ENCODE results near the gene SSH3.
A peak's percentile ranks its signal among the peaks of the same experiment; 100 is the strongest.

The SSH3 gene

GRCh38 chr11:67355794-67356386, 52.6 kb downstream of the SSH3 start:
- Histone ChIP-seq H2AFZ (ENCODE audit: low read depth, low read length, severe bottlenecking) (no peak overlapping the region), H3K9me2 (replicated peaks; ENCODE audit: insufficient read depth, low read length) (no peaks in the 10 kb centered on the region), H3K27ac (ENCODE audit: low read depth, low read length) (peak overlapping the region; percentile 96), H4K20me1 (ENCODE audit: low read depth, low read length) (no peaks in the 10 kb centered on the region), H3K4me3 (ENCODE audit: insufficient read depth, low read length, poor library complexity, severe bottlenecking) (peak overlapping the region; percentile 45), H3K36me3 (ENCODE audit: low read length) (no peaks in the 10 kb centered on the region), H3K4me2 (ENCODE audit: low read depth, low read length, poor library complexity, severe bottlenecking) (peak overlapping the region; percentile 64), H3K9ac (ENCODE audit: low read length) (peak overlapping the region; percentile 64), H3K27me3 (ENCODE audit: low read length) (no peaks in the 10 kb centered on the region), H3K9me3 (ENCODE audit: insufficient read depth, low read length) (no peaks in the 10 kb centered on the region), H3K79me2 (ENCODE audit: insufficient read depth, low read length) (no peaks in the 10 kb centered on the region), H3F3A (ENCODE audit: insufficient read depth) (peaks cover 24% of the 10 kb centered on the region)
- TF ChIP-seq CTCF (IDR thresholded peaks at IDR 0.05; ENCODE audit: insufficient read depth, low read length, poor library complexity, severe bottlenecking): no peak
- TF ChIP-seq EZH2phosphoT487 (conservative IDR thresholded peaks at IDR 0.05; ENCODE audit: low read length): no peak

DNA sequence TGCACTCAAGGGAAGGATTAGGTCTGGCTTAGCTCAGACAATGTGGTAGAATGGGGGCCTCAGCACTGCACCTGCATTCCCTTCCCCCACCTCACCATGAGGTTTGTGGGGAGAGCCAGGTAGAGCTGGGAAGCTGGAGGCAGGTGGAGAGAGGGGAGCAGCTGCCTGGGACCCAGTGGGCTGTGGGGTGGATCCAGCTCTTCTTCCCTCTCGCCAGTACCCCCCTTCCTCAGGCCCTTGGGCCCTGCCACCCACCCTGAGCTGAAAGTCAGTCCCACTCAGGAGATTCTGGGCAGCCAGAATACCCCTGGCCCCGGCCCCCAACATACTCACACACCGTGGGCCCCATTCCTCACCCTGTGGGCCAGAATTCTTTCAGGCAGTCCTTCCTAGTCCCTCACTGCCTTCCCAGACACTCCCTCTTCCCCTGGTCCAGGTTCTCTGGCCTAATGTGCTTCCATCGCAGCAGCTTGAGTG, 53.1 kb downstream of the SSH3 start:
- TF ChIP-seq CTCF (IDR thresholded peaks at IDR 0.05; ENCODE audit: insufficient read depth, low read length, poor library complexity, severe bottlenecking): no peak
- TF ChIP-seq EZH2phosphoT487 (conservative IDR thresholded peaks at IDR 0.05; ENCODE audit: low read length): no peak
- H3K27ac ChIP-seq (ENCODE audit: low read depth, low read length): peak overlapping the region; percentile 96
- H3K9me3 ChIP-seq (ENCODE audit: insufficient read depth, low read length): no peaks in the 10 kb centered on the region
- H3F3A ChIP-seq (ENCODE audit: insufficient read depth): peaks cover 24% of the 10 kb centered on the region
- H3K36me3 ChIP-seq (ENCODE audit: low read length): no peaks in the 10 kb centered on the region
- no peaks in the 10 kb centered on the region for H4K20me1 ChIP-seq (ENCODE audit: low read depth, low read length)
- peak overlapping the region; percentile 45 for H3K4me3 ChIP-seq (ENCODE audit: insufficient read depth, low read length, poor library complexity, severe bottlenecking)
- no peaks in the 10 kb centered on the region for H3K9me2 ChIP-seq (replicated peaks; ENCODE audit: insufficient read depth, low read length)
- no peaks in the 10 kb centered on the region for H3K27me3 ChIP-seq (ENCODE audit: low read length)
- no peaks in the 10 kb centered on the region for H3K79me2 ChIP-seq (ENCODE audit: insufficient read depth, low read length)
- peak overlapping the region; percentile 64 for H3K9ac ChIP-seq (ENCODE audit: low read length)
- H2AFZ ChIP-seq (ENCODE audit: low read depth, low read length, severe bottlenecking): peak overlapping the region; percentile 30
- peak overlapping the region; percentile 64 for H3K4me2 ChIP-seq (ENCODE audit: low read depth, low read length, poor library complexity, severe bottlenecking)

DNA sequence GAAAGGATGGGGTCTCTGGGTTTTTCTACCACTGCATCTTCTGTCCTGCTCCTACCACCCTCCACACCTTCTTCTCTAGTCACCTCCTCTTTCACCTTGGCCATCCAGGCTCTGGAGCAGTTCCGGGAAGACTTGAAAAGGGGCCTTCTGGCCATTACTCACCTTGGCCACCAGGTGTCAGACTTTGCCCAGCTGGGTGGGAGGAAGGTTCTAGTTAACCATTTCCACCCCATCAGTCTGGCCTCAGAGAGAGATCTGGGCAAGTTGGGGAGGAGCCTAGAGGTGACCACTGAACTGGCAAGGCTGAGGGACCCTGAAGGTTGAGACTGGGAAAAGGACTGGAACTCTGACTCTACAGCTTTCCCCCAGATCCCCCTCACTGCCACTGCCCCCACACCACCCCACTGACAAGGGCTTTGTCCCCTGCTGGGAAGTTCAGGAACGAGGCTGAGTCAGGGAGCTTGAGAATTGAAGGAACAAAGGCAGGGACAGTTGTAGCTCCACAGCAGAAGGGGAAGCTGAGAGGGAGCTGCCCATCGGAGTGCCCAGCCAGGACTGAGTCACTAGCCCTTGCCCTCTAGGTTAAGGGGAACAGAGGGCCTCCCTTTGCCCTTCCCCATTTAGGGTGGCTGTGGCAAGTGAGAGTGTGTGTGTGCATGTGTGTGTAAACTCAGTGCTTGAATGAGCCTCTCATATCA, 53.7 kb downstream of the SSH3 start:
- no peaks in the 10 kb centered on the region for H3K9me3 ChIP-seq (ENCODE audit: insufficient read depth, low read length)
- H3K27ac ChIP-seq (ENCODE audit: low read depth, low read length): peak overlapping the region; percentile 96
- peaks cover 21% of the 10 kb centered on the region for H3F3A ChIP-seq (ENCODE audit: insufficient read depth)
- H3K79me2 ChIP-seq (ENCODE audit: insufficient read depth, low read length): no peaks in the 10 kb centered on the region
- no peaks in the 10 kb centered on the region for H3K36me3 ChIP-seq (ENCODE audit: low read length)
- TF ChIP-seq CTCF (IDR thresholded peaks at IDR 0.05; ENCODE audit: insufficient read depth, low read length, poor library complexity, severe bottlenecking): peak; percentile 99
- TF ChIP-seq EZH2phosphoT487 (conservative IDR thresholded peaks at IDR 0.05; ENCODE audit: low read length): no peak
- peak overlapping the region; percentile 64 for H3K4me2 ChIP-seq (ENCODE audit: low read depth, low read length, poor library complexity, severe bottlenecking)
- peak overlapping the region; percentile 30 for H2AFZ ChIP-seq (ENCODE audit: low read depth, low read length, severe bottlenecking)
- H3K9ac ChIP-seq (ENCODE audit: low read length): peak overlapping the region; percentile 64
- no peaks in the 10 kb centered on the region for H3K9me2 ChIP-seq (replicated peaks; ENCODE audit: insufficient read depth, low read length)
- no peaks in the 10 kb centered on the region for H3K27me3 ChIP-seq (ENCODE audit: low read length)
- no peaks in the 10 kb centered on the region for H4K20me1 ChIP-seq (ENCODE audit: low read depth, low read length)
- H3K4me3 ChIP-seq (ENCODE audit: insufficient read depth, low read length, poor library complexity, severe bottlenecking): peak overlapping the region; percentile 45

All from SU-DHL-6 (cell line).